Mesothelial cell of epicardium (in vitro differentiated cells): Measurements from ENCODE around the gene FAM184B. TPM values are rescaled to one million over a fixed set of nuclear protein-coding genes. Genes with fewer than 3 reads are reported as not detected.

Experiments
- DNase-seq, 2 experiments: peaks; one replicate each; pipeline ENCODE4 v3.0.0; 2021; ENCODE audit warnings: low spot score in 2 of 2; ENCODE audit not compliant: unreplicated experiment in 2 of 2
- H3K27ac Mint-ChIP-seq: 2 replicates; pipeline ENCODE4 v1.8.0; 2021; ENCODE audit warnings: mixed read lengths
- H3K27me3 Mint-ChIP-seq: 2 replicates; pipeline ENCODE4 v1.8.0; 2021; ENCODE audit warnings: low read depth, mixed read lengths
- H3K36me3 Mint-ChIP-seq: 2 replicates; pipeline ENCODE4 v1.8.0; 2021; ENCODE audit warnings: mixed read lengths
- H3K4me1 Mint-ChIP-seq: 2 replicates; pipeline ENCODE4 v1.8.0; 2021; ENCODE audit warnings: mixed read lengths
- H3K4me3 Mint-ChIP-seq: 2 replicates; pipeline ENCODE4 v1.8.0; 2021; ENCODE audit warnings: mild to moderate bottlenecking, moderate library complexity, mixed read lengths
- H3K9me3 Mint-ChIP-seq: 2 replicates; pipeline ENCODE4 v1.8.0; 2021; ENCODE audit warnings: mixed read lengths
- CTCF ChIP-seq: fragments of 200-600 bp; sonication (generic); IDR thresholded peaks from one replicate; pipeline ENCODE4 v1.5.0; 2021; ENCODE audit warnings: antibody characterized with exemption; ENCODE audit not compliant: unreplicated experiment
- total RNA-seq: library from RNA; stranded (reverse); gene quantifications from 3 replicates; pipeline ENCODE4 v1.2.1, GENCODE V29; 2021

The FAM184B gene
- total RNA-seq, 1 donor from 2014 or later = 0.04 TPM

- no peak overlapping the region for H3K27ac Mint-ChIP-seq
- no peak for TF ChIP-seq CTCF
- no peak for DNase-seq
- no peaks in the 10 kb centered on the region for H3K4me1 Mint-ChIP-seq
- no peaks in the 10 kb centered on the region for H3K36me3 Mint-ChIP-seq
- H3K9me3 Mint-ChIP-seq = peaks cover 32% of the 10 kb centered on the region
- no peak overlapping the region for H3K4me3 Mint-ChIP-seq
- peaks cover 10% of the 10 kb centered on the region for H3K27me3 Mint-ChIP-seq
These were observed 99.9 kb downstream of the FAM184B start for GRCh38 chr4:17681281-17682221.

DNA sequence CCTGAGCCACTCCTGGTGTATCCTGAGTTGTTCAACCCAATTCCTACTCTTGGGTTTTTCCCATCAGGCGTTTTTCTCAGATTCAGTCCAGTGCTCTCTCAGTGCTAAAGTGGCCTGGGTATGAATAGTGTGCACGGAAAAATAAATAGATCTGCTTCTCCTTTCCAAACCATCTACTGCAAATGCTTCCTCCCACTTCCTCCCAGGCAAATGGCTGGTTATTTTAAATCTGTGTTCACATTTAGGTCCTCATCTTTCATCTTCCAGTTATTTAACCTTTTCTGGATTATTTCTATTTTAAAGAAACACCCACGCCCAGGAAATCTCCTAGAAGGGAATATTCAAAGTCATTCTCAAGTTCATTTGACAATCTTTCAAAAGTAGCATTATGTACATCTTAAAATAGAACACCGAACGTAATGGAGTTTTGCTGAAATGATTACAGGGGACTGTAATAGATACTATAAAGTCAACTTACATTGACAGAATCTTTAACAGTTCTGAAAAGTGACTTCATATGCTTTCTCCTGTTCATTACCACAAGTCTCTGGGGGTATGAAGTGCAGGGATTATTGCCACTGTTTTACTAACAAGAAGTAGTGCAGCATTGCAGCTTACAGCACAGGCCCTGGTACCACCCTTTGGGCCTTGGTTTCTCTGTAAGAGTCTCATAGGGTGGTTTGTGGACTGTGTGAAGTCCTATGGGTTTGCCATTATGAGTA lies 100.7 kb downstream of the FAM184B start:
- no peak overlapping the region for H3K27ac Mint-ChIP-seq
- no peaks in the 10 kb centered on the region for H3K4me1 Mint-ChIP-seq
- no peak for TF ChIP-seq CTCF
- H3K9me3 Mint-ChIP-seq = peaks cover 32% of the 10 kb centered on the region
- H3K36me3 Mint-ChIP-seq = no peaks in the 10 kb centered on the region
- no peak for DNase-seq
- no peak overlapping the region for H3K4me3 Mint-ChIP-seq
- peaks cover 10% of the 10 kb centered on the region for H3K27me3 Mint-ChIP-seq

- TF ChIP-seq CTCF = no peak
- Mint-ChIP-seq H3K4me1 (no peaks in the 10 kb centered on the region), H3K27ac (no peak overlapping the region), H3K9me3 (peaks cover 32% of the 10 kb centered on the region), H3K36me3 (no peaks in the 10 kb centered on the region), H3K27me3 (peaks cover 12% of the 10 kb centered on the region), H3K4me3 (no peak overlapping the region)
- DNase-seq = no peak
These were observed 111.0 kb downstream of the FAM184B start for GRCh38 chr4:17670423-17670822.

DNA sequence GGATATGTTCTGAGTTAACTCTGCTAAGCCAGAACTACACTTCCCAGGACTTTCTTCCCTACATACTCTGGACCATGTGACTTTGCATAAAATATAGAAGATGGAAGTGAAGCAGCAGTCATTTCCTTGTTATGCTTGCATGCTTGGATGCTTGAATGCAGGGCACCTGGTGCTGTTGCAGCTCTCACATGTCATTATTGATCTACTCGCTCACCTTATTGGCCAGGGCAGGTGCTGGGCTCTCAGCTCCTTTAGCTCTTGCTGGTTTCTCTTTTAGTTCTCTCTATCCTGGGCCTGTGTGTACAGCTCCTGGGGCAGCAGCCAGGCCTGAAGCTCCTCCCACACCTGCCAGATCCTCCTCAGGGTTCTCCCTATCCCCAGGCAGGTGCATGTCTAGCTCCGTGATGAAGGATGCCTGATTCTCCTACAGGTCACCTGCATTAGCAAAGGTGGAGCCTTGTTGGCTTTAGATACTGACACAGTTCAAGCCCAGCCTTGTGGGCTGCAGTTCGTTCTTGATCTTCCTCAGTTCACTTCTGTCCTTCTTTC lies 113.7 kb downstream of the FAM184B start:
- H3K4me3 Mint-ChIP-seq = no peak overlapping the region
- no peak for TF ChIP-seq CTCF
- H3K36me3 Mint-ChIP-seq = no peaks in the 10 kb centered on the region
- peaks cover 13% of the 10 kb centered on the region for H3K27me3 Mint-ChIP-seq
- peaks cover 14% of the 10 kb centered on the region for H3K9me3 Mint-ChIP-seq
- no peak for DNase-seq
- no peaks in the 10 kb centered on the region for H3K4me1 Mint-ChIP-seq
- H3K27ac Mint-ChIP-seq = no peak overlapping the region

GRCh38 chr4:17667253-17667652 lies 114.2 kb downstream of the FAM184B start:
- no peak overlapping the region for H3K27ac Mint-ChIP-seq
- H3K27me3 Mint-ChIP-seq = peaks cover 13% of the 10 kb centered on the region
- no peak overlapping the region for H3K4me3 Mint-ChIP-seq
- H3K36me3 Mint-ChIP-seq = no peaks in the 10 kb centered on the region
- no peaks in the 10 kb centered on the region for H3K4me1 Mint-ChIP-seq
- DNase-seq = no peak
- peaks cover 11% of the 10 kb centered on the region for H3K9me3 Mint-ChIP-seq
- no peak for TF ChIP-seq CTCF
